H9 (cell line): ENCODE measurements around the gene WDR75. TPM values are rescaled to one million over a fixed set of nuclear protein-coding genes. Genes with fewer than 3 reads are reported as not detected.

Experiments
- DNase-seq: peaks from one replicate; pipeline ENCODE4 v3.0.0-alpha.2; 2017
- H2AFZ ChIP-seq: one replicate; pipeline ENCODE4 v1.6.1; 2013; ENCODE audit warnings: mild to moderate bottlenecking, low read length, control low read depth, moderate library complexity
- H2AK5ac ChIP-seq: 2 replicates; pipeline ENCODE4 v1.6.1; 2013; ENCODE audit warnings: low read length, control low read depth, mixed read lengths; ENCODE audit not compliant: insufficient read length
- H2BK120ac ChIP-seq: one replicate; pipeline ENCODE4 v1.6.1; 2013; ENCODE audit warnings: low read depth, mild to moderate bottlenecking, low read length, control low read depth, inconsistent platforms; ENCODE audit not compliant: poor library complexity, severe bottlenecking
- H2BK12ac ChIP-seq: 2 replicates; pipeline ENCODE4 v1.6.1; 2013; ENCODE audit warnings: low read length, control low read depth, mixed read lengths, low read depth; ENCODE audit not compliant: insufficient read length
- H2BK15ac ChIP-seq: 2 replicates; pipeline ENCODE4 v1.6.1; 2013; ENCODE audit warnings: low read depth, low read length, control low read depth
- H2BK20ac ChIP-seq: one replicate; pipeline ENCODE4 v1.6.1; 2013; ENCODE audit warnings: low read depth, mild to moderate bottlenecking, low read length, control low read depth, inconsistent platforms; ENCODE audit not compliant: poor library complexity, severe bottlenecking
- H2BK5ac ChIP-seq: 2 replicates; pipeline ENCODE4 v1.6.1; 2013; ENCODE audit warnings: low read length, control low read depth, mixed read lengths; ENCODE audit not compliant: insufficient read length
- H3K14ac ChIP-seq: 2 replicates; pipeline ENCODE4 v1.6.1; 2013; ENCODE audit warnings: low read length, control low read depth; ENCODE audit not compliant: insufficient read depth
- H3K18ac ChIP-seq: 2 replicates; pipeline ENCODE4 v1.6.1; 2013; ENCODE audit warnings: low read depth, mild to moderate bottlenecking, mixed read lengths, low read length, control low read depth; ENCODE audit not compliant: insufficient read length
- H3K23ac ChIP-seq: 2 replicates; pipeline ENCODE4 v1.6.1; 2013; ENCODE audit warnings: low read length, control low read depth, mixed read lengths, low read depth; ENCODE audit not compliant: insufficient read length
- H3K23me2 ChIP-seq: 2 replicates; pipeline ENCODE4 v1.6.1; 2013; ENCODE audit warnings: low read depth, mild to moderate bottlenecking, mixed read lengths, low read length, control low read depth; ENCODE audit not compliant: insufficient read length, poor library complexity, severe bottlenecking
- H3K27ac ChIP-seq: 2 replicates; pipeline ENCODE4 v1.5.1; 2013; ENCODE audit warnings: low read length, control low read depth, mixed read lengths, low read depth; ENCODE audit not compliant: insufficient read length
- H3K27me3 ChIP-seq: 2 replicates; pipeline ENCODE4 v1.6.1; 2013; ENCODE audit warnings: low read length, control low read depth, inconsistent platforms; ENCODE audit not compliant: insufficient read depth
- H3K4ac ChIP-seq: 2 replicates; pipeline ENCODE4 v1.6.1; 2013; ENCODE audit warnings: low read depth, mild to moderate bottlenecking, control low read depth, inconsistent platforms, low read length, moderate library complexity
- H3K4me1 ChIP-seq: 2 replicates; pipeline ENCODE4 v1.6.1; 2013; ENCODE audit warnings: low read length, control low read depth, inconsistent platforms; ENCODE audit not compliant: insufficient read depth
- H3K4me2 ChIP-seq: 2 replicates; pipeline ENCODE4 v1.6.1; 2013; ENCODE audit warnings: low read length, control low read depth, mixed read lengths; ENCODE audit not compliant: insufficient read length, insufficient read depth
- H3K56ac ChIP-seq: 2 replicates; pipeline ENCODE4 v1.6.1; 2013; ENCODE audit warnings: low read depth, mild to moderate bottlenecking, mixed read lengths, low read length, control low read depth; ENCODE audit not compliant: insufficient read length
- H3K79me1 ChIP-seq: 2 replicates; pipeline ENCODE4 v1.6.1; 2013; ENCODE audit warnings: low read depth, mild to moderate bottlenecking, moderate library complexity, low read length, control low read depth, inconsistent platforms; ENCODE audit not compliant: insufficient read depth, poor library complexity, severe bottlenecking
- H3K79me2 ChIP-seq: 2 replicates; pipeline ENCODE4 v1.6.1; 2013; ENCODE audit warnings: low read length, control low read depth, inconsistent platforms; ENCODE audit not compliant: insufficient read depth
- H3K9ac ChIP-seq: 2 replicates; pipeline ENCODE4 v1.6.1; 2013; ENCODE audit warnings: low read length, control low read depth, mixed read lengths; ENCODE audit not compliant: insufficient read length; ENCODE audit errors: extremely low read depth
- H3K9me3 ChIP-seq: one replicate; pipeline ENCODE4 v1.6.1; 2013; ENCODE audit warnings: low read depth, low read length, inconsistent platforms; ENCODE audit not compliant: control insufficient read depth
- H3T11ph ChIP-seq: one replicate; pipeline ENCODE4 v1.6.1; 2013; ENCODE audit warnings: mild to moderate bottlenecking, low read length, control low read depth, inconsistent platforms
- H4K20me1 ChIP-seq: one replicate; pipeline ENCODE4 v1.6.1; 2013; ENCODE audit not compliant: control insufficient read depth, insufficient read length, insufficient read depth
- H4K5ac ChIP-seq: 2 replicates; pipeline ENCODE4 v1.6.1; 2013; ENCODE audit warnings: low read depth, mild to moderate bottlenecking, mixed read lengths, low read length, control low read depth; ENCODE audit not compliant: insufficient read length
- H4K8ac ChIP-seq: replicated peaks from 2 replicates; pipeline ENCODE4 v1.6.1; 2013; ENCODE audit warnings: low read length, control low read depth, mixed read lengths, low read depth; ENCODE audit not compliant: insufficient read length
- H4K91ac ChIP-seq: 2 replicates; pipeline ENCODE4 v1.6.1; 2013; ENCODE audit warnings: low read depth, mild to moderate bottlenecking, moderate library complexity, mixed read lengths, low read length, control low read depth; ENCODE audit not compliant: insufficient read length
- H3K27ac Mint-ChIP-seq, 3 experiments: 2 replicates in 2 of 3; 3 replicates in 1 of 3; pipeline ENCODE4 v1.8.0; 2020 to 2021; ENCODE audit warnings: mixed read lengths in 3 of 3, mild to moderate bottlenecking in 1 of 3, moderate library complexity in 1 of 3
- H3K27me3 Mint-ChIP-seq: 2 replicates; pipeline ENCODE4 v1.8.0; 2021; ENCODE audit warnings: low read depth, mild to moderate bottlenecking, moderate library complexity, mixed read lengths
- H3K36me3 Mint-ChIP-seq, 3 experiments: 2 replicates in 2 of 3; 3 replicates in 1 of 3; pipeline ENCODE4 v1.8.0; 2020 to 2021; ENCODE audit warnings: low read depth in 3 of 3, mixed read lengths in 3 of 3; ENCODE audit not compliant: insufficient read depth in 1 of 3
- H3K4me1 Mint-ChIP-seq, 2 experiments: 2 replicates each; pipeline ENCODE4 v1.8.0; 2020; ENCODE audit warnings: mixed read lengths in 2 of 2
- H3K4me3 Mint-ChIP-seq, 2 experiments: 2 replicates in 1 of 2; 3 replicates in 1 of 2; pipeline ENCODE4 v1.8.0; 2020 to 2021; ENCODE audit warnings: mild to moderate bottlenecking in 2 of 2, mixed read lengths in 2 of 2, moderate library complexity in 1 of 2
- H3K9me3 Mint-ChIP-seq, 2 experiments: 2 replicates in 1 of 2; 3 replicates in 1 of 2; pipeline ENCODE4 v1.8.0; 2020; ENCODE audit warnings: mild to moderate bottlenecking in 2 of 2, mixed read lengths in 2 of 2, moderate library complexity in 1 of 2
- WGBS: extraction: QIAGEN DNeasy Blood & Tissue Kit; methylation state at CpG from one replicate; pipeline ENCODE4 v1.1.7; 2013; ENCODE audit warnings: missing lambda C conversion rate, low lambda C conversion rate, mixed read lengths; ENCODE audit not compliant: insufficient read length; ENCODE audit errors: extremely low coverage; 5-methylcytosine and 5-hydroxymethylcytosine counted together
- total RNA-seq: library from RNA; stranded (reverse); gene quantifications from 2 replicates; pipeline ENCODE4 v1.2.1, GENCODE V29; 2021
- TF ChIP-seq, protein P1 (sequence below): fragments of 200-600 bp; sonication (generic); conservative IDR thresholded peaks from 3 replicates; pipeline ENCODE4 v1.8.0; 2021; ENCODE audit warnings: antibody characterized with exemption, mild to moderate bottlenecking

WDR75 gene
- total RNA-seq, 1 experiment from 2014 or later = 80.6 TPM

DNA sequence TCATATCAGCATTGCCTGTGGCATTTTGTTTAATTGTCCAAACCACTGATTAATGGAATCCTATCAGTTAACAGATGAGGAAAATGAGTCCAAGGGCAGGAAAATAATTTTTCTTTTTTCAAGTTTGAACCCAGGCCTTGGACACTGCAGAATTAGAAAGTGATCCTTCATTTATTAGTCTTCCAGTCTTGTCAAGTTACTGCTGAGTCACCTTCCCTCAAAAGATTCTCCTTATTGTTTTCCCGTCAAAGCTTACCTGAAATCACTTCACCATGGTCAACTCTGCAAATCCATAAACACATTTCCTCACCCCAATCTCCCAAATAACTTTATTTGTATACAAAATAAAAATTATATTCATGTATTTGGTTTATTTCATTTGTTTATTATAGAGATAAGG lies 57.9 kb downstream of the WDR75 start:
- Histone ChIP-seq H3K79me2 (no peaks in the 10 kb centered on the region), H2AK5ac (no peak overlapping the region), H3K4me2 (no peak overlapping the region), H2BK5ac (no peak overlapping the region), H4K8ac (no peak overlapping the region), H3K79me1 (no peaks in the 10 kb centered on the region), H4K20me1 (no peaks in the 10 kb centered on the region), H3K18ac (no peak overlapping the region), H3K27ac (no peak overlapping the region), H3K9me3 (no peaks in the 10 kb centered on the region), H3K4me1 (no peaks in the 10 kb centered on the region), H3K14ac (no peak overlapping the region), H3K56ac (no peak overlapping the region), H2AFZ (no peak overlapping the region), H4K5ac (no peak overlapping the region), H3K4ac (no peak overlapping the region), H2BK120ac (no peak overlapping the region), H3K23me2 (no peaks in the 10 kb centered on the region), H3T11ph (no peak overlapping the region), H3K27me3 (no peaks in the 10 kb centered on the region), H3K23ac (no peak overlapping the region), H4K91ac (no peak overlapping the region), H2BK15ac (no peak overlapping the region), H2BK20ac (no peak overlapping the region), H3K9ac (no peak overlapping the region), H2BK12ac (no peak overlapping the region)
- H3K36me3 Mint-ChIP-seq = no peaks in the 10 kb centered on the region
- no peaks in the 10 kb centered on the region for H3K4me1 Mint-ChIP-seq
- no peak overlapping the region for H3K4me3 Mint-ChIP-seq
- no peaks in the 10 kb centered on the region; the same call in 1 of the 2 replicates for H3K27me3 Mint-ChIP-seq
- TF ChIP-seq, protein P1, sequence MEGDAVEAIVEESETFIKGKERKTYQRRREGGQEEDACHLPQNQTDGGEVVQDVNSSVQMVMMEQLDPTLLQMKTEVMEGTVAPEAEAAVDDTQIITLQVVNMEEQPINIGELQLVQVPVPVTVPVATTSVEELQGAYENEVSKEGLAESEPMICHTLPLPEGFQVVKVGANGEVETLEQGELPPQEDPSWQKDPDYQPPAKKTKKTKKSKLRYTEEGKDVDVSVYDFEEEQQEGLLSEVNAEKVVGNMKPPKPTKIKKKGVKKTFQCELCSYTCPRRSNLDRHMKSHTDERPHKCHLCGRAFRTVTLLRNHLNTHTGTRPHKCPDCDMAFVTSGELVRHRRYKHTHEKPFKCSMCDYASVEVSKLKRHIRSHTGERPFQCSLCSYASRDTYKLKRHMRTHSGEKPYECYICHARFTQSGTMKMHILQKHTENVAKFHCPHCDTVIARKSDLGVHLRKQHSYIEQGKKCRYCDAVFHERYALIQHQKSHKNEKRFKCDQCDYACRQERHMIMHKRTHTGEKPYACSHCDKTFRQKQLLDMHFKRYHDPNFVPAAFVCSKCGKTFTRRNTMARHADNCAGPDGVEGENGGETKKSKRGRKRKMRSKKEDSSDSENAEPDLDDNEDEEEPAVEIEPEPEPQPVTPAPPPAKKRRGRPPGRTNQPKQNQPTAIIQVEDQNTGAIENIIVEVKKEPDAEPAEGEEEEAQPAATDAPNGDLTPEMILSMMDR = no peak
- no peak for DNase-seq
- no peak overlapping the region for H3K27ac Mint-ChIP-seq
- WGBS = 100% methylated on average over 1 of the region's 1 CpG
- no peaks in the 10 kb centered on the region for H3K9me3 Mint-ChIP-seq
